ENCODE measurements around the gene ZNF280B.
"Not testable (repeated sequence)": the region's sequence is repeated elsewhere in the genome, so short reads cannot be mapped to it uniquely, and the experiment has no call there.

ZNF280B gene

GRCh38 chr22:22444007-22444589 is 64.4 kb downstream of the ZNF280B start:
- not testable (repeated sequence) for H3K27ac ChIP-seq, H3K4me3 ChIP-seq

GRCh38 chr22:22442928-22443709 is 65.4 kb downstream of the ZNF280B start:
- no peak overlapping the region for H3K4me3 ChIP-seq
- no peak overlapping the region for H3K27ac ChIP-seq

DNA sequence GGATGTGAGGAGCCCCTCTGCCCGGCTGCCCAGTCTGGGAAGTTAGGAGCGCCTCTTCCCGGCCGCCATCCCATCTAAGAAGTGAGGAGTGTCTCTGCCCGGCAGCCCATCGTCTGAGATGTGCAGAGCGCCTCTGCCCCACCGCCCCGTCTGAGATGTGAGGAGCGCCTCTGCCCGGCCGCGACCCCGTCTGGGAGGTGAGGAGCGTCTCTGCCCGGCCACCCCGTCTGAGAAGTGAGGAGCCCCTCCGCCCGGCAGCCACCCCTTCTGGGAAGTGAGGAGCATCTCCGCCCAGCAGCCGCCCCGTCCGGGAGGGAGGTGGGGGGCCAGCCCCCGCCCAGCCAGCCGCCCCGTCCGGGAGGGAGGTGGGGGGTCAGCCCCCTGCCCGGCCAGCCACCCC is 66.9 kb downstream of the ZNF280B start:
- not testable (repeated sequence) for H3K4me3 ChIP-seq, H3K27ac ChIP-seq

GRCh38 chr22:22440188-22440587 is 68.4 kb downstream of the ZNF280B start:
- H3K27ac ChIP-seq, result no peak overlapping the region
- no peak overlapping the region for H3K4me3 ChIP-seq

Data from skin epidermis (tissue), 12 donors.